ENCODE measurements around the gene MDH1B. TPM values are rescaled to one million over a fixed set of nuclear protein-coding genes. Genes with fewer than 3 reads are reported as not detected.
"Not testable (repeated sequence)": the region's sequence is repeated elsewhere in the genome, so short reads cannot be mapped to it uniquely, and the experiment has no call there.

The MDH1B gene
- 0.69 TPM for polyA plus RNA-seq
- long read RNA-seq, donor 1 = 0 reads
- long read RNA-seq, donor 2 = 0 reads
- long read RNA-seq, donor 3 = 0 reads
- long read RNA-seq, donor 4 = 0 reads
- long read RNA-seq, donor 5 = 0 reads
- long read RNA-seq, donor 6 = 0 reads
- long read RNA-seq, donor 7 = 0 reads
- long read RNA-seq, donor 8 = 0 reads
- long read RNA-seq, donor 9 = 0 reads
- long read RNA-seq, donor 10, partial matches to known transcripts = 60 of 70 reads
- long read RNA-seq, donor 10, other reads (novel, unspliced or antisense) = 10 of 70 reads
- long read RNA-seq, donor 11, partial matches to known transcripts = 0 of 1 reads
- long read RNA-seq, donor 11, other reads (novel, unspliced or antisense) = 0 of 1 reads

DNA sequence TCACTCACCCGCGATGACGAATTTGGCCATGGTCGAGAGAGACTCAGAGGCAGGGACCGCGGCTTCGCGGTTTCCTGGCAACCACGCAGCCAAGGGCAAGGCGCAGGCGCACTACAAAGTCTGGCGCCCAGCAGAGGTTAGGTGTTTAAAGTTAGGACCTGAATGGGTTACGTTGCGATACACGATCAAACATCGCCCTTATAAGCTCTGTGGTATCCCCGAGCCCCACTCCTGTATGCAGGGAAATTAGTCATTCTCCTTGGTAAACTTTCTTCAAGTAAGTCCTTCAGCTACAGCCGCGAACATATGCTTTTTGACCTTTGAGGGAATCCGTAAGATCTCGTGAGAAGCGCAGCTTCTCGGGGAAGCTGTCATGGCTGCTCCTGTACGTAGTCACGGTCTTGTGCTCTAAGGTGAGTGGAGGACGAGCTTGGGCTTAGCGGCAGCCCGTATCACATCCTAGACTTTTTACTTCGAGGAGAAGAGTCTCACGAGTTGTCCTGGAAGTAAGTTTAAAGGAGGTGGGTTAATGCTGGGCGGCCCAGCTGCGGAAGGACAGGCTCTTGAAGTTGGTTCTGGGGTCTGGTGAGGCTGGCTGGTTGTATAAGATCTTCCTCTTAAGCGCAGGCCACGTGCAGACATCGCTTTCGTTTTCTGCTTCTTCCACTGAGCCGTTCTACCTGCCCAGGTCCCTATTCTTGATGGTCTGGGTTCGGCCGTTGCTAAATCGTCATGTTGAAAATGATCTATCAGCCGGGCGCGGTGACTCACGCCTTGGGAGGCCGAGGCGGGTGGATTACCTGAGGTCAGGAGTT, at the start of gene MDH1B, which contains the start of gene FASTKD2:
MDH1B (minus strand) TSS at position 87 of the 815 bp plus-strand sequence; CDS start at position 30, 57 bp downstream.
FASTKD2 (plus strand) TSS at position 365 of the 815 bp plus-strand sequence. CDS start 1,088 bp downstream, outside the sequence.
- Histone ChIP-seq H3K4me1 (ENCODE audit: control insufficient read depth, insufficient read depth, low read length) (peaks cover 4% of the 10 kb centered on the region), H3K4me3 (ENCODE audit: low read length) (peak within 1 kb of the TSS; percentile 76), H3K27me3 (ENCODE audit: control insufficient read depth, insufficient read depth, low read length) (peaks cover 4% of the 10 kb centered on the region), H3K36me3 (ENCODE audit: control insufficient read depth, insufficient read depth, low read length) (peaks cover 12% of the 10 kb centered on the region), H3K9me3 (ENCODE audit: control insufficient read depth, low read depth, low read length) (no peaks in the 10 kb centered on the region), H3K27ac (ENCODE audit: low read length) (peak within 1 kb of the TSS; percentile 69)
- no CpG with 5 or more reads among the region's 46 CpGs for WGBS (ENCODE audit: insufficient coverage, low lambda C conversion rate)
- DNase-seq = peak; percentile 93 to 98

DNA sequence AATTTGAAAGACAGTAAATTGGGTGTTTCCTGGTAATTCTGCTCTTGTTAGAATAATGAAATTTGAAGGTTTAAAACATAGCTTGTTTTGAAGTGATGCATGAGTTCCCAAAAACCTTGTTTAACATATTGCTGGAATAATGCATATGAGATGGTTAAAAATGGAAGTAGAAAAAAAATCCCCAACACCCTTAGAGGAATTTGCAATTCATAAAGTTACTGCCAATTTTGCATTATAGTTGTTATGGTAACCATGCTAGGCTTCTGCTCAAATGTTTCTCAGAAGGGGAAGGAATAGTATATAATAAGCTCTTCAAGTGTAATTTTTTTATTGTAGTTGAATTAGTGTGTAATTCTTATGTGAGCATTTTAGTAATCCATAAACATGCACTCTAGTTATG, 49.4 kb upstream of the MDH1B start:
- H3K27ac ChIP-seq (ENCODE audit: low read length) = no peak overlapping the region
- H3K27me3 ChIP-seq (ENCODE audit: control insufficient read depth, insufficient read depth, low read length) = no peaks in the 10 kb centered on the region
- no peaks in the 10 kb centered on the region for H3K9me3 ChIP-seq (ENCODE audit: control insufficient read depth, low read depth, low read length)
- H3K4me1 ChIP-seq (ENCODE audit: control insufficient read depth, insufficient read depth, low read length) = no peaks in the 10 kb centered on the region
- no peak for DNase-seq
- no peak overlapping the region for H3K4me3 ChIP-seq (ENCODE audit: low read length)
- H3K36me3 ChIP-seq (ENCODE audit: control insufficient read depth, insufficient read depth, low read length) = no peaks in the 10 kb centered on the region

DNA sequence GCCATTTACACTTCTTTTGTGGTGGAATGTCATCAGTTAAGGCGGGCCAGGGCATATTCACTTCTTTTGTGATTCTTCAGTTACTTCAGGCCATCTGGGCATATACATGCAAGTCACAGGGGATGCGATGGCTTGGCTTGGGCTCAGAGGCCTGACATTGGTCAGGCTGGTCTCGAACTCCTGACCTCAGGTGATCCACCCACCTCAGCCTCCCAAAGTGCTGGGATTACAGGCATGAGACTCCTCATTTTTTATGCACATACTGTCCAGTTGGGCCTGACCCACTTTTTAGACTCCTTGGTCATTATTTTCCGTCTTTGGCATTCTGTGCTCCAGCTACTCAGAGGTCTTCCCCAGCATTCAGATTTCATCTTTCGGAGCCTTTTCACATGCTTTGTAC, 47.3 kb upstream of the MDH1B start:
- not testable (repeated sequence) for DNase-seq; H3K27ac ChIP-seq (ENCODE audit: low read length); H3K4me3 ChIP-seq (ENCODE audit: low read length); H3K9me3 ChIP-seq (ENCODE audit: control insufficient read depth, low read depth, low read length); H3K36me3 ChIP-seq (ENCODE audit: control insufficient read depth, insufficient read depth, low read length); H3K27me3 ChIP-seq (ENCODE audit: control insufficient read depth, insufficient read depth, low read length); H3K4me1 ChIP-seq (ENCODE audit: control insufficient read depth, insufficient read depth, low read length)
- no CpG with 5 or more reads among the region's 5 CpGs for WGBS (ENCODE audit: insufficient coverage, low lambda C conversion rate)

DNA sequence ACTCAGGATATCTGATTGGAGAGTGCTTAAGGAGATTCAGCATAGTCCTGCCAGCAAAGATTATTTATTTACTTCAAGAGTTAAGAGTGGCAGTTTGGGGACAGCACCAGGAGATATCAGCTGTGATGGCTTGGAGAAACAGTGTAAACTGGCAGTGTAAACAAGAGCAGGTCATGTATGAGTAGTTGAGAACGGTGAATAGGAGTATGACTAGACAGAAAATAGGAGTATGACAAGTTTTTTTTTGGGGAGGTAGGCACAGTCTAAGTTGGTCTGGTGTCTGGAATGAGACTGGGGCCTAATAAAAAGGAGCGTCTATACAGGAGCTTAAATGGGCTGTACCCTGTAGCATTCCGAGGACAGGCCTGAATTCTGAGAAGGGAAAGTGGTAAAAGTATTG, 42.5 kb upstream of the MDH1B start:
- H3K4me1 ChIP-seq (ENCODE audit: control insufficient read depth, insufficient read depth, low read length); H3K9me3 ChIP-seq (ENCODE audit: control insufficient read depth, low read depth, low read length); H3K27me3 ChIP-seq (ENCODE audit: control insufficient read depth, insufficient read depth, low read length); H3K4me3 ChIP-seq (ENCODE audit: low read length); H3K27ac ChIP-seq (ENCODE audit: low read length); DNase-seq; H3K36me3 ChIP-seq (ENCODE audit: control insufficient read depth, insufficient read depth, low read length): not testable (repeated sequence)
- WGBS (ENCODE audit: insufficient coverage, low lambda C conversion rate) = no CpG with 5 or more reads among the region's 3 CpGs

DNA sequence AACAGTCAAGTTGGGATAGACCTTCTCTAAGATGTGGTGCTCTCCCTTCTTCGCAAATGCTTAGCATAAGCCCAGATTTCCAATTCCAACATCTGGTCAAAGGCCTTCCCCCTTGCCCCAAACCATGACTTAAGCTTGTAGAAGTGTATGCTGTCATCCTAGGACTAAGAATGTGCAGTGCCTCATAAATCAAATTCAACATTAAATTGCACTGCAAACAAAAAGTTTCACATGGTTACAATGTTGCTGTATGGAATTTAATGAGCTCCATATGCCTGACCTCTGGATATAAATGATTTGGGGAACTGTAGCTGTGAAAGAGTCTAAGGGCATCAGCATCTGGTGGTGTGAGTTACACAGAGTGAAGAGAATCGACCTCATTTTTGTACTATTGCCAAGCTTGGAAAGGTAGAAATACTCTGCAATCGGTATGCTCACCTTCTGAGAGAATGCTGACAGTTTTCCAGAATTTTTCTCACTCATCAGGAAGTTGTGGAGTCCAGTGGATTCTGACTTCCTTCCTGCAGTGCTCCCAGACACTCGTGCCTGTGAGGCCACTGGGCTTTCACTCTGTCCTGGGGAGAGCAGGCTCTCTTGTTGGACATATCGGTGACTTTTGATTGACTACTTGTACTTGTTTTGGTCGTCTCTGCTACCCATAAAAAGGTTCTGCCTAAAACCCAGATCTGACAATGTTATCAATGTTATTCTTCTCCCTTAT, 40.9 kb upstream of the MDH1B start:
- Histone ChIP-seq H3K27ac (ENCODE audit: low read length) (no peak overlapping the region), H3K36me3 (ENCODE audit: control insufficient read depth, insufficient read depth, low read length) (no peaks in the 10 kb centered on the region), H3K9me3 (ENCODE audit: control insufficient read depth, low read depth, low read length) (no peaks in the 10 kb centered on the region), H3K27me3 (ENCODE audit: control insufficient read depth, insufficient read depth, low read length) (no peaks in the 10 kb centered on the region), H3K4me1 (ENCODE audit: control insufficient read depth, insufficient read depth, low read length) (no peaks in the 10 kb centered on the region), H3K4me3 (ENCODE audit: low read length) (no peak overlapping the region)
- WGBS (ENCODE audit: insufficient coverage, low lambda C conversion rate) = no CpG with 5 or more reads among the region's 6 CpGs
- DNase-seq = no peak

DNA sequence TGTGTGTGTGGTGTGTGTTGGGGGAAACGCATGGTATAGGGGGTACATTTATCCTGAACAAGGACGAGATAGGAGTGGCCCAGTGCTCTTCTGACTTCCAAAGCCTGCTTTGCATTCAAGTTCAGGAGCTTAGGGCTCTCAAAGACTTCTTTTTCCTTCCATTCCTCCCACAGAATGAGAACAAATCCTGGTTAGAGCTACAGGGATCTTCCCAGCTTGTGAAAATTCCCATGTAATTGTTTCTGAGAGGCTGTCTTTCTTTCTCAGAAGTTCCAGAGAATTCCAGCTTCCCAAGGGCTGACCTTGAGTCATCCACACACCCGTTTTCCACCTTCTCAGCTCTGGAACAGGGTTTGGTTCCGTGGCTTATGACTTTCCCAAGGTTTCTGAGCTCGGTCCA, 39.2 kb upstream of the MDH1B start:
- no peaks in the 10 kb centered on the region for H3K36me3 ChIP-seq (ENCODE audit: control insufficient read depth, insufficient read depth, low read length)
- no peak overlapping the region for H3K27ac ChIP-seq (ENCODE audit: low read length)
- H3K4me1 ChIP-seq (ENCODE audit: control insufficient read depth, insufficient read depth, low read length) = no peaks in the 10 kb centered on the region
- WGBS (ENCODE audit: insufficient coverage, low lambda C conversion rate) = no CpG with 5 or more reads among the region's 5 CpGs
- DNase-seq = no peak
- no peak overlapping the region for H3K4me3 ChIP-seq (ENCODE audit: low read length)
- H3K27me3 ChIP-seq (ENCODE audit: control insufficient read depth, insufficient read depth, low read length) = no peaks in the 10 kb centered on the region
- H3K9me3 ChIP-seq (ENCODE audit: control insufficient read depth, low read depth, low read length) = no peaks in the 10 kb centered on the region

DNA sequence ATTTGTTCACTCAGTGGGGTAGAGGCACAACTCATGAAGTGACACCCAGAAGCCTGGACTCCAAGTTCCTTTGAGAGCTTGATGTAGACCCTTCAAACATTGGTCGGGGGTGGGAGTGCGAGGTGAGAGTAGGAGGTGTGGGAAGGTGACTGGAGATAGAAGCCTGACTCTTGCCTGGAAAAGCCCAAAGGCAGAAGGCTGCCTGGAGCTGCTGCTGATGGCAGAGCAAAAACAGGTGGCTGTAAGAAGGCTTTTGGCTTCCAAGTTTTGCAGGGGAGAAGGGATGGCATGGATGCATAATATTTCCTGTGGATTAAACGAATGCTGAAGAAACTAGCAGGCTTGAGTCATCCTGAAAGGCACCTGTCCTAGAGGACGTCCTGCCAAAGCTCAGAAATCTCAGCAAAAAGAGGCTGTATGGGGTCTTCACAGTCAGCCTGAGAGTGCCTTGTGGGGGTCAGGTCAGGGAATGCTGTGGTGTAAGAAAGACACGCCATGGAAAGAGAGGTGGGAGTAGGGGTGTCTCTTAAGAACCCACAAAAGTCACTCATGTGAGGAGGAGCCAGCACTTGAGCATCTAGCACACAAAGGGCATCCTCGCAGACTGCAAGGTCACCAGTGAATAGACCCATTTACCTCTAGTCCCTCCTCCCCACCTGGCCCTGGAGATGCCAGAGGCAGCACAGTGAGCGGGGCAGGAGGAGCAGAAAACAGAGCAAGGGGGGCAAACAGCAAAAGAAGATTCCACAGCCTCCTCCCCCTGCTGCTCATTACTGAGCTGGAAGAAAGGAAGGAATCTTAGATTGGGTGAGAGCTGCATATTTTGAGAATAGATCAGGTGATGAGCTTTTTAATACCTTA, 37.8 kb upstream of the MDH1B start:
- Histone ChIP-seq H3K27ac (ENCODE audit: low read length) (no peak overlapping the region), H3K4me1 (ENCODE audit: control insufficient read depth, insufficient read depth, low read length) (no peaks in the 10 kb centered on the region), H3K4me3 (ENCODE audit: low read length) (no peak overlapping the region), H3K27me3 (ENCODE audit: control insufficient read depth, insufficient read depth, low read length) (no peaks in the 10 kb centered on the region), H3K9me3 (ENCODE audit: control insufficient read depth, low read depth, low read length) (no peaks in the 10 kb centered on the region), H3K36me3 (ENCODE audit: control insufficient read depth, insufficient read depth, low read length) (peaks cover 3% of the 10 kb centered on the region)
- DNase-seq = no peak
- whole genome bisulfite sequencing (ENCODE audit: insufficient coverage, low lambda C conversion rate) = no CpG with 5 or more reads among the region's 7 CpGs

DNA sequence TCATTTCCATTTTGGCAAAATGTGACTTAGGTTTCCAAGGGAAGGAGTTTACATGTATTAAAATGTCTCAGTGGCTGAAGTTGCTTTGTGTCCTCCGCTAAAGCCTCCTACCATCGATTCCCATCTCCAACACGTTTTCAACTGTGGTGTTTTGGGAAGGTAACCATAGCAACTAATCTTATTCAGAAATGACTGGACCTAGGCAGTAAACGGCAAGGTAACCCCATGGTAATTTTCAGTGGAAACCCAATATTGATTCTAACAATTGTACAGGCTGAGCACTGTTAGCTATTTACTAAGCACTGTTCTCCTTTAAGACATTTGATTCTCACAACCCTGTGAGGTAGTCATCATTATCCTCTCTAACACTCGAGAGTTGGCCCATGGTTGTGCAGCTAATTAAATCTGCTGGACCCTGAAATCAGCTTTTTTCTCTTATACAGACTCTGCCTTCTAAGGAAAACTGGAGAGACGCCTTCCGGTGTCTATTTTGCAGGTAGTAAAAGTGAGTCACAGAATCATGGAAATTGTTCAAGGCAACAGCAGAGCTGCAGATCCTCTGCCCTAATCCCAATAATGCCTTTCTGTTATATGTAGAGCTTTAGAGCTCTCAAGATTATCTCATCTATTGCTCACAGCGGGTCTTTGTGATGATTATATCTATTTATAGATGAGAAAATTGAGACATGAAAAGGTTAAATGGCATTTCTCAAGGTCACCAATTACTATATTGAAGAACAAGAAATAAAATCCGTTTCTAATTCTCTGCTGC, 36.5 kb upstream of the MDH1B start:
- Histone ChIP-seq H3K4me1 (ENCODE audit: control insufficient read depth, insufficient read depth, low read length) (no peaks in the 10 kb centered on the region), H3K9me3 (ENCODE audit: control insufficient read depth, low read depth, low read length) (no peaks in the 10 kb centered on the region), H3K36me3 (ENCODE audit: control insufficient read depth, insufficient read depth, low read length) (peaks cover 3% of the 10 kb centered on the region), H3K4me3 (ENCODE audit: low read length) (no peak overlapping the region), H3K27ac (ENCODE audit: low read length) (no peak overlapping the region), H3K27me3 (ENCODE audit: control insufficient read depth, insufficient read depth, low read length) (no peaks in the 10 kb centered on the region)
- no peak for DNase-seq
- WGBS (ENCODE audit: insufficient coverage, low lambda C conversion rate) = 100% methylated on average over 2 of the region's 9 CpGs

DNA sequence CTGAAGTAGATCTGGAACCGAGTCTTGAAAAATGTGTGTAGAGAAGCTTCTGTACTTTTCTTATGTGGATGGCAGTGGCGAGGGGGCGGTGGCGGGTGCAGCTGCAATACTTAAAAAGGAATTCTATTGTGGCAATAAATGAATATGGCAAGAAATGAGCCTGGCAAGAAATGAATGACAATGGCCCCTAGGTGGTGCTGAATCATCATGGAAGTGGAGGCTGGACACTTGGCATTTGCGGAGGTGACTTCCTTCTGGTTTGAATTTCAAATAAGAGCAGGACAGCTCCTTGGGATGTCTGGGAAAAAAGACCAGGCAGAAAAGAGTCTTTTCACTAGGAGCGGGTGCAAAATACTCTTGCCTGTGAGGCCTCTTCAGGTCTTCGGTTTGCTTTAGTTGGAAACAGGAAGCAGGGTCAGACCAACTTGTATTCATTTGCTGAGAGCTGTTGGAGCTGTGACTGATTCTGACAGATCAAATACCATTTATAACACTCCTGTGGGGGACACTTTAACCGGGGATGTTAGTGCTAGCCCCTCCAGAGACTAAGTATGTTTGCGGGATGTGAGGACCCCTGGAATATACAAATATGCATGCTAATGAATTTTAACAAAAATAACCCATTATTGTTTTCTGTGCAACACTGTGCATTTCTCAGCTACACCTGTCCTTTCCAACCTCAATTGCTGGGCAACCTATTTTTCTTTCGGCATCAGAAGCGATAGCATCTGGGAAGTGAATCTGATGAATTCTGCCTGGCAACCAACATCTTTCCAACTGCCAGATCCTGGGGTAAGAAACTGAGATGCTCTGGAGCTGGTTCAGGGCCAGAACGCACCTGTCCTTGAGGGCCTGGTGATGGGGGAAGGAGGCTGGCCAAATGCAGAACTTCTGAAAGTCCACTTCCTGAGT, 35.6 kb upstream of the MDH1B start:
- H3K36me3 ChIP-seq (ENCODE audit: control insufficient read depth, insufficient read depth, low read length) = peaks cover 7% of the 10 kb centered on the region
- no peaks in the 10 kb centered on the region for H3K9me3 ChIP-seq (ENCODE audit: control insufficient read depth, low read depth, low read length)
- whole genome bisulfite sequencing (ENCODE audit: insufficient coverage, low lambda C conversion rate) = 31% methylated on average over 2 of the region's 12 CpGs
- H3K4me1 ChIP-seq (ENCODE audit: control insufficient read depth, insufficient read depth, low read length) = no peaks in the 10 kb centered on the region
- no peak overlapping the region for H3K27ac ChIP-seq (ENCODE audit: low read length)
- H3K4me3 ChIP-seq (ENCODE audit: low read length) = no peak overlapping the region
- DNase-seq = peak; percentile 63
- H3K27me3 ChIP-seq (ENCODE audit: control insufficient read depth, insufficient read depth, low read length) = no peaks in the 10 kb centered on the region

Data from large intestine (tissue), 12 donors.